ENCODE results near the gene ZFP2. TPM values are rescaled to one million over a fixed set of nuclear protein-coding genes. Genes with fewer than 3 reads are reported as not detected.

Gene ZFP2
- total and polyA plus RNA-seq, 2 experiments from 2014 or later, result 0.42 to 0.61 TPM

DNA sequence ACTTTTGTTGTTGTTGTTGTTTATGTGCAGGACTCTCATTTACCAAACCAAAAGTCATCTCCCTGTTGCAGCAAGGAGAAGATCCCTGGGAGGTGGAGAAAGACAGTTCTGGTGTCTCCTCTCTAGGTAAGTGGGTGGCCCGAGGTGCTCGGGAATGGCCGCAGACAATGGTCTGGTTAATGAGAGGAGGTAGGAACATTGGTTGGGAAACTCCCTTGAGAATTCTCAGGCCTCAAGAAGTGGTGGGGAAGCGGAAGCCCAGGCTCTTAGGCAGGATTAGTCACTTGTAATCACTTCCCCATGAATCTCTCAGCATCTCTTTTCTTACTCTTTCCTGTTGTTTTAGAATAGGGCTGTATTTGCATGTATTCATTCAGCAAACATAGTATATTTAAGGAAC lies 28.8 kb upstream of the ZFP2 start:
- Histone ChIP-seq H3K4me2 (no peak overlapping the region), H3K79me2 (replicated peaks; ENCODE audit: insufficient read depth) (peaks cover 6% of the 10 kb centered on the region; the same call in 1 of the 2 replicates), H3K4me3 (no peak overlapping the region), H4K20me1 (replicated peaks; ENCODE audit: insufficient read depth) (peaks cover 3% of the 10 kb centered on the region; the same call in 1 of the 2 replicates), H3K27me3 (ENCODE audit: insufficient read depth) (no peaks in the 10 kb centered on the region), H3K27ac (ENCODE audit: low read depth) (no peak overlapping the region), H3K9me2 (ENCODE audit: insufficient read depth) (no peaks in the 10 kb centered on the region), H3F3A (replicated peaks; ENCODE audit: low read depth) (no peaks in the 10 kb centered on the region), H3K4me1 (ENCODE audit: insufficient read depth) (no peaks in the 10 kb centered on the region), H3K36me3 (ENCODE audit: insufficient read depth) (peaks cover 5% of the 10 kb centered on the region; the same call in 1 of the 2 replicates), H2AFZ (no peak overlapping the region)
- DNase-seq (ENCODE audit: low spot score) (no peak), ATAC-seq (no peak)
- TF ChIP-seq, protein P1, sequence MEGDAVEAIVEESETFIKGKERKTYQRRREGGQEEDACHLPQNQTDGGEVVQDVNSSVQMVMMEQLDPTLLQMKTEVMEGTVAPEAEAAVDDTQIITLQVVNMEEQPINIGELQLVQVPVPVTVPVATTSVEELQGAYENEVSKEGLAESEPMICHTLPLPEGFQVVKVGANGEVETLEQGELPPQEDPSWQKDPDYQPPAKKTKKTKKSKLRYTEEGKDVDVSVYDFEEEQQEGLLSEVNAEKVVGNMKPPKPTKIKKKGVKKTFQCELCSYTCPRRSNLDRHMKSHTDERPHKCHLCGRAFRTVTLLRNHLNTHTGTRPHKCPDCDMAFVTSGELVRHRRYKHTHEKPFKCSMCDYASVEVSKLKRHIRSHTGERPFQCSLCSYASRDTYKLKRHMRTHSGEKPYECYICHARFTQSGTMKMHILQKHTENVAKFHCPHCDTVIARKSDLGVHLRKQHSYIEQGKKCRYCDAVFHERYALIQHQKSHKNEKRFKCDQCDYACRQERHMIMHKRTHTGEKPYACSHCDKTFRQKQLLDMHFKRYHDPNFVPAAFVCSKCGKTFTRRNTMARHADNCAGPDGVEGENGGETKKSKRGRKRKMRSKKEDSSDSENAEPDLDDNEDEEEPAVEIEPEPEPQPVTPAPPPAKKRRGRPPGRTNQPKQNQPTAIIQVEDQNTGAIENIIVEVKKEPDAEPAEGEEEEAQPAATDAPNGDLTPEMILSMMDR (conservative IDR thresholded peaks at IDR 0.05; ENCODE audit: low read depth in 2 of 2), result no peak
- TF ChIP-seq ETS1 (IDR thresholded peaks at IDR 0.05) (no peak), JUNB (IDR thresholded peaks at IDR 0.05; ENCODE audit: unreplicated experiment) (no peak), EZH2phosphoT487 (IDR thresholded peaks at IDR 0.05; ENCODE audit: unreplicated experiment) (no peak), POLR2AphosphoS5 (IDR thresholded peaks at IDR 0.05; ENCODE audit: low read depth) (no peak), ZNF331 (CRISPR knock-in tag; IDR thresholded peaks at IDR 0.05; ENCODE audit: low read depth) (no peak), ZNF462 (CRISPR knock-in tag; IDR thresholded peaks at IDR 0.05) (no peak)
- TF ChIP-seq, protein P2, sequence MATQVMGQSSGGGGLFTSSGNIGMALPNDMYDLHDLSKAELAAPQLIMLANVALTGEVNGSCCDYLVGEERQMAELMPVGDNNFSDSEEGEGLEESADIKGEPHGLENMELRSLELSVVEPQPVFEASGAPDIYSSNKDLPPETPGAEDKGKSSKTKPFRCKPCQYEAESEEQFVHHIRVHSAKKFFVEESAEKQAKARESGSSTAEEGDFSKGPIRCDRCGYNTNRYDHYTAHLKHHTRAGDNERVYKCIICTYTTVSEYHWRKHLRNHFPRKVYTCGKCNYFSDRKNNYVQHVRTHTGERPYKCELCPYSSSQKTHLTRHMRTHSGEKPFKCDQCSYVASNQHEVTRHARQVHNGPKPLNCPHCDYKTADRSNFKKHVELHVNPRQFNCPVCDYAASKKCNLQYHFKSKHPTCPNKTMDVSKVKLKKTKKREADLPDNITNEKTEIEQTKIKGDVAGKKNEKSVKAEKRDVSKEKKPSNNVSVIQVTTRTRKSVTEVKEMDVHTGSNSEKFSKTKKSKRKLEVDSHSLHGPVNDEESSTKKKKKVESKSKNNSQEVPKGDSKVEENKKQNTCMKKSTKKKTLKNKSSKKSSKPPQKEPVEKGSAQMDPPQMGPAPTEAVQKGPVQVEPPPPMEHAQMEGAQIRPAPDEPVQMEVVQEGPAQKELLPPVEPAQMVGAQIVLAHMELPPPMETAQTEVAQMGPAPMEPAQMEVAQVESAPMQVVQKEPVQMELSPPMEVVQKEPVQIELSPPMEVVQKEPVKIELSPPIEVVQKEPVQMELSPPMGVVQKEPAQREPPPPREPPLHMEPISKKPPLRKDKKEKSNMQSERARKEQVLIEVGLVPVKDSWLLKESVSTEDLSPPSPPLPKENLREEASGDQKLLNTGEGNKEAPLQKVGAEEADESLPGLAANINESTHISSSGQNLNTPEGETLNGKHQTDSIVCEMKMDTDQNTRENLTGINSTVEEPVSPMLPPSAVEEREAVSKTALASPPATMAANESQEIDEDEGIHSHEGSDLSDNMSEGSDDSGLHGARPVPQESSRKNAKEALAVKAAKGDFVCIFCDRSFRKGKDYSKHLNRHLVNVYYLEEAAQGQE (IDR thresholded peaks at IDR 0.05; ENCODE audit: unreplicated experiment), result no peak
- Mint-ChIP-seq H3K36me3 (ENCODE audit: low read depth) (peaks cover 76% of the 10 kb centered on the region), H3K27ac (no peak overlapping the region), H3K4me3 (no peak overlapping the region), H3K4me1 (no peaks in the 10 kb centered on the region), H3K9me3 (0 out of 3 replicates have a peak, but pooled peaks cover 2% of the 10 kb centered on the region), H3K27me3 (ENCODE audit: insufficient read depth, low read depth, poor library complexity) (peaks cover 6% of the 10 kb centered on the region)

Data from GM23338 (cell line).